Activated CD4-positive, alpha-beta T cell treated with anti-CD3 and anti-CD28 coated beads, Interleukin-2, Interleukin-4, amounts not matched to agents 100 ng/mL and 50 ng/mL, durations not matched to agents 16 hours and 8 hours (primary cell): ENCODE data around the gene NELL1.

Experiments
- DNase-seq: peaks from one replicate; pipeline ENCODE4 v3.0.0-alpha.2; 2020; ENCODE audit warnings: low spot score

Gene NELL1

DNA sequence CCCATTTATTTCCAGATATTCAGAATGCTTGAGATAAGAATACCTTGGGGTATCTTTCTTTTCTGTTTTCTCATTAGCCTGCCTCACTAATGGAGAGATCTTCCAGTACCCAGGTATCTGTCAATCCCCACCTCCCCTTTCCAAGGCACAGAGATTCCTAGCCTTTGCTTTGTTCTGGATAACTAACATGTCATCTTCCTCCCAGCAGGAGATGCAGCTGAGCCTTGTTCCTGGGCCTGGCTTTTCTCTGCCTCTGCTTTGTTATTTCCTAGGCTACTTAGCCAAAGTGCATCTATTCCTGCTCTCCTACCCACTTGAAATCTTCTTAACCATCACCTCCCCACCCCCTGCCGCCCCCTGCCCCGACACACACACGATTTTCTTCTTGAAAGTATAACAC lies 297.1 kb downstream of the NELL1 start:
- no peak for DNase-seq

DNA sequence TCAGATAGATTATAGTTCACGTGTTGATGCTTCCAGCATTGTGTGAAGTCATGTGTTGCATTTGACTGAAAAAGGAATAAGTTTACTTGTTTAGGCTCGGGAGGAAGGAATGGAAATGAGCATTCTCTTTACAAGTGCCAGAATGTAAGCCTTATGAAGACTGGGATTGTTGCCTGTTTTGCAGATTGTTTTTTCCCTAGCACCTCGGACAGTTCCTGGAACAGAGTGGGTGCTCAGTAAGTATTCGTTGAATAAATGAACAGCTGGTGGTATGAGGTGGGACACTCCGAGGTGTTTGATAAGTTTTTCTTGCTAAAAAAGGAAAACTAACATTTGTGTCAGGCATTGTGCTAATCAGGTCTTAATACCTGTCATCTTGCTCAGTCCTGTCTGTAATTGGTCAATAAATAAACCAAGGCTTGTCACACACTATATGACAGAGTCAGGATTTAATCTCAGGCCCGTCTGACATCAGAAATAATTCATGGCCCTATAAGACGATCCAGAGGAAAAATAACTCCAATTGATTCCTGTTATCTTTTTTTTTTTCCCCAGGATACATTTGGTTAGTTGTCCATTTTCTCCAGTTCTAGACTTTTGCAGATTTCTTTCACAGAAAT lies 304.7 kb downstream of the NELL1 start:
- no peak for DNase-seq

DNA sequence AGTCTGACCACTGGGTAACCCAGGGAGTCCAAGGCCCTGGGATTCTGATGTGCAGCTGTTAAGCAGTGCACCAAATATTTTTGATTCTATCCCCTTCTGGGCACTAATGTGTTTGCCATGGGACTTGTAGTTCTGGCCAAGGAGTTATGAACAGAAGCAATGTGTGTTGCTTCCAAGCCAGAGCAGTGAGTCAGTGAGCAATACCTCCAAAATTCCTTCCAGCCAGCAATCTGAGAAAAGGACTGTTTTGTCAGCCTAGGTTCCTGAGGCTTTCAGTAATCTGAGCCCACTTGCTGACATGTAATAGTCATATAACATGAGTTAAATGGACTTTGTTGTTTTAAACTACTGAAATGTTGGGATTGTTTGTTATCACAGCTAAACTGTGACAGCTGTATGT lies 311.4 kb downstream of the NELL1 start:
- no peak for DNase-seq

DNA sequence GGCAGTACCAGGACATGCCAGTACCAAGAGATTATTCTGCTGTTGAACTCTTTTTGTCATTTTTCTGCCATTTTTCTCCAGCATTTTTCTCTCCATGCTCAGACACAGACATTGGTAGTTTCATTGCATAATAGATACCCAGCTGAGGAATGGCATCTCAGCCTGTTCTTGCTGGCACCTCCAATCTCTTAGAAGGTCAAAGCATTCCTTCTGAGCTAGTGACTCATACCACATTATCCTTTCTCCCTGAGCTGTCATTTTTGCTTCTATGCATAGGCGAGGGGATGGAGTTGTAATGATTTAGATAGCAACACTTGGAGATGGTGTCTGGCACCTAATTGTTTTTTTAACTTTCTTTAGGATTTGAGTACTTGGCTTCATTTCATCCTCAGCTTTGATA lies 321.1 kb downstream of the NELL1 start:
- no peak for DNase-seq

DNA sequence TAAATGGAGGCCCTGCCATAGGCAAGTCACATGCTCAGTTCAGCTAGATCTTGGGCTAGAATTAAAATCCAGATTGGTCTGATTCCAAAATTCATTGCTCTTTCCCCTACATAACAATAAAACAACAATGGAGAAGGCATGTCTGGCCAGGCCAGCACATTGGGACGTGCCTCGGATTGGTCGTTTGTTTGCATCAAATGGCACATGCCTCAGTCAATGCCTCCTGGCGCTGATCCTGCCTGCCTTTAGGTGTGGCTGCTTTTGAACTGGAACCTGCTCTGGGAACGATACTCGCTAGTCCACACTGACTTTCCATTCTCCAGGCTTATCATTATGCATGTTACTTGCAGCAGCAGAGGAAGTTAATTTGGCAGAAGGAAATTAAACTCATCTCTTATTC lies 322.1 kb downstream of the NELL1 start:
- DNase-seq = no peak

DNA sequence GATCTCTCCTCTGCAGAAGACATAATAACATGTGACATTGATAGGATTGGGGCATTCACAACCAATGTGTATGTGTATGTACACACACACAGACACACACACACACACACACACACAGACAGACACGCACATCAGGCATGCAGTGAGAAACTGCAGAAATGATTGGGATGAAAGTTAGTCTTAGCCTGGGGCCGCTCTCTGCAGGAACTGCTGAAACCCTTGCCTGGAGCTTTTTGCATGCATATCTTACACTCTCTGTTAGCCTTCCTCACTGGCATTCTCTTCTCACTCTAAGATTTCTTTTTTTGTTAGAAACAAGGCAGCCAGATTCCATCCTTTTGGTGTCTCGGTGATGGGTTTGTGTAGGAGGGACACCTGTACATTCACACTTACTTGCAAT lies 337.9 kb downstream of the NELL1 start:
- no peak for DNase-seq

DNA sequence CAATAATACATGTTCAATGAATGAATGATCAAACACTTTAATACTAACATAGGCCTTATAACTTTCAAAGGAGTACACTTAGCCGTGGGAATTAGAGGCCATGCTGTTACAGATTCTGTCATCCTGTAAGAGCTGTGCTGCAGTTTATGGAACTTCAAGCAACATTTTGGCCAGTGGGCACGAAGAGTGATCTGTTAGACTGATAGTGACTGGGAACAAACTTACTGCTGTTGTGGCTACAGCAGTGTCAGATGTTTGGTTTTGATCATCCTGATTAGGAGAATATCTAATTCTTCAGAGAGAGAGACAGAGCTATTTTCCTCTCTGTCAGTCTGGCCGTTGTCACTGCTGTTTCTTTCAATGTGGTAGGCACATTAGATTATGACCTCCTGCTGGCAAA lies 348.9 kb downstream of the NELL1 start:
- no peak for DNase-seq

DNA sequence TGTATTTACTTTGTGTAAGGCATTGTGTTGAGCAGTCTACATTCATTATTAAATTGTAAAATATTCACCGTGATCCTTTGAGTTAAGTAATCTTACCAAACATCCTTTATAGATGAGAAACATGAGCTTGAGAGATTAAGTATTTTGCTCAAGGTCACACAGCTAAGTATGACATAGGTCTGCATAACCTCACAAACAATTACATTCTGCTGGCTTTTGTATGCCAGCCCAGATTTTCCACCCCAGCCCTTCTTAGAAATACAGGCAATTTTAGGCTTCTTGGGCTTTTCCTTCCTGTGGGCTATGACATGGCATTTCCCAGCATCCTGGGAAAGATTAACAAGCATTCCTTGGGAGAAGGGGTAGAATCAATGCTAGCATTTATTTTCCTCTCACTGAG lies 357.3 kb downstream of the NELL1 start:
- DNase-seq = no peak

DNA sequence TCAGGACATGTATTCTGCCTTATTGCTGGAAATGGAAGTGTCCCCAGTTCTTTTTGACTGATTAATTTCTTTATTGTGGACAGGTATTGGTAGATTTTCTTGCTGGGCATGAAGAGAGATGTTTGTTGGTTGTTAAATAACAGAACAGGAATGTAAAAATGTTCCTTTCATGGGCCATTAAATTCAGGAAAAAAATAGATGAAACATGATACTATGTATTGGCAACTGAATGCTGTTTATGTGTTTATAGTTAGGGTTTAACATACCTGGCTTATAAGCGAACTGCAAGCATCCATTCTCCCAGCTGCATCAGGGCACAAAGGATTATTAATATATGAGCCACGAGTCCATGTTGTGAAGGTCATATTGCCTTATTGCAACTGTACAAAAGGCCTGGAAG lies 368.5 kb downstream of the NELL1 start:
- no peak for DNase-seq

DNA sequence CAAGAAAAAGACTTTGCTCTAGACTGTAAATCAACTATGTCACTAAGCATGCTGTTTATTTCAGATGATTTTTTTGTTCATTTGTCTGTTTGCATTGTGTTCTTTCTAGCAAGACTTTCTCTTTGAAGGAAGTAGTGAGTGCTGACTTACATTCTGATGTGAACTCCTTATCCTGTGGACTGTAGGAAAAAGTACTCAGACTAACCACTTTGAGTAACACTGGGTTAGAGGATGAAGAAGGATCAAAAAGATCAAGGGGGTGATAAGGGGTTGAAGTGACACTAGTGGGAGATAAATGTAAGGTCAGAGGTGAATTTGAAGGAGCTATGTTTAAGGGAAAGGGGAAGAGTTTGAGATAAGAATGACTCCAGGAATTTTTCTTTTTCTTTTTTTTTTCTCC lies 369.4 kb downstream of the NELL1 start:
- no peak for DNase-seq

DNA sequence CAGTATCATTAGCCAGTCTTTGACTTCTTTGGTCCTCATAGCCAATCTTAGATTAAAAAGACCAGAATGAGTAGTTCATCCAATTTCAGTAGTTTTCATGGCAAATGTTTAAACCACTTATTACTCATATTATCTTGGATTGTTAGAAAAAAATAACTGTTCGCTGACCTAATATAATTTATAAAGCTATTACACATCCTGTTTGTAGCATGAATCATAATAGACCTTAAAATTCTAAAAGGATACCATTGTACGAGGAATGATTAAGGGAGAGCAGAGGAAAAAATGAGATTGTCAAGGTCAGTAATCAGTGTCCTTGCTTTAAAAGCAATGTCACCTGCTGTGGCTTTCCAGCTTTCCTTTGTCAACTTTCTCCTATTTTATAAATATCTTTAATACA lies 371.2 kb downstream of the NELL1 start:
- no peak for DNase-seq

DNA sequence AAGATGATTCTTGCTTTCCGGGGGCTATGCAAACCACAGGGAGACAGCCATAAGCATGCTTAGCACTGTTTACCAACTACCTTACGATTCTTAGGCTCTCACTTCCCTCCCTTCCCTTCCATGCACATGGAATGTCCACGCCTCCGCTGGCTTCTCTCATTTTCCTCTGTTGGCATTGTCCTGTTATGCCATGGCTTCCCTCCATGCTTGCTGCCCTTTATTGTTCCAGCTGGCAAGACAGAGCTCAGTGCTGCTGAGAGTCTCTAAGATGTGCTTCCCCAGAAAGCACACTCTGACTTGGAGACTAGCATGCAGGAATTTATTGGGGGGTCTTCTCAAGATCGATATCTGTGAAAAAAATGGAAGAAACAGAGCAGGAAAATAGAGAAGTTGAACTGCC lies 379.2 kb downstream of the NELL1 start:
- no peak for DNase-seq

DNA sequence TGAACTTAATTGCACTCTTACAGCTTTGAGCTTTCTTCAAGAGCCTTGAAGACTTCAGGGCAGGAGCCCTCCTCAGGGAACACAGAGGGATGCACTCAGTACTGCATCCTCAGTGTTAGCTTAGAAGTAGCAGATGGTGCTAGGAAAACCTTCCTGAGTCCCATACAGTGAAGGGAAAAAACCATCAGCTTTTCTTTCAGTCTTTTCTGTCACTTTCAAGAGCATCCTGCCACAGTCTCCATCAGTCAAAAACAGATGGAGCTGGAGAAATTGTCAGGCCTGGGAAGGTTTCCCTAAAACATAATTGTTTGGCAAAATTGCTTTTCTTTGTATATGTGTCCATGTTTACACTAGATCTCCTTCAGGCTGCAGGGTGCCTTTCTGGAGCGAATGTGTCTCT lies 384.1 kb downstream of the NELL1 start:
- no peak for DNase-seq

DNA sequence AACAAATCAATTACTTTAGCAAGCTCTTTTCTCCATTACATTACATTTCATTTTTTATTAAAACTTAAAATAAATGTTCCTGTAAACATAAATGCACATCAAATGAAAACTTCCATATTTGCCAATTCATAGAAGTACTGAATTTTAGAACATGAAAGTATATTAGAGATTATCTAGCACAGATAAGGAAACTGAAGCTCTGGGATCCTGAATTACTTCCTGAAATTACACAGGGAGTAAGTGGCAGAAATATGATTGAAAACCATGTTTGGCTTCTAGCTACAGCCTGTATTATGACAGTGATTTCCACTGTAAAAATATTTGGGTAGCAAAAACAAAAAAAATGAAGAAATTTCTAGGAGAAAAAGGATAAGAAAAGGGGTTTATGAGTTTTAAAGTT lies 387.3 kb downstream of the NELL1 start:
- no peak for DNase-seq

DNA sequence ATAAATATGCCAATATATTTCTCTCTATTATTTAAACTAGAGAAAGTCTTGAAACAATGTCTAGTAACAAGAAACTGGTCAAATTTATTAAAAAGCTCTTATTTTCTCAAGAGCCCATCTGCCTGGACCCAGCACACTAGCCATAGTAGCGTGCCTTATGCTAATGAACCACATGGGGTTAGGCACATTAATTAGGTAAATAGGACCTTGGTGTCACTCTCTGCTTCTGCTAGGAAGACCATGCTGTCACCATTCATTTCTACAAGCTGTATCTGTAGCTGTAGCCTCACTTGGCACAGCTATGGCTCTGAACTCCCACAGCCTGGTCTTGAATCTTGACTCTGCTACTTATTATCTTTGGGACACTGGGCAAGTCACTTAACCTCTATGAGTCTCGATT lies 390.5 kb downstream of the NELL1 start:
- no peak for DNase-seq

DNA sequence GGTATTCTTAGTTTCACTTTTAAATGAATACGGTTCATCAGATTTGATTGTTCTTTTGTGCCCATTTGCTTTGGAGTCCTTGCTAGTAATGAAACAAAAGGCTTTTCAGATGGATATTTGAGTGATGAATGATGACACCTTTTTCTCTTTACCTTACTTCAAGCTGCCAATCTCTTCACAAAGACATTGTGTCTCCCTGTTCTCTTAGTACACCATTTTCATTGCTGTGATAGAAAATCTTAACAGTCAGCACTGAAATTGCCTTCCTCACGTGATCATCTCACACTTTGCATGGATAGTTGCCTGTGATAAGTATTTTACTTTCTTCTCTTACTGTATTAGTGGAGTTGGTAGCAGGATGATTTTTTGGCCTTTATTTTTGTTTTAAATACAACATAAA lies 396.6 kb downstream of the NELL1 start:
- no peak for DNase-seq

DNA sequence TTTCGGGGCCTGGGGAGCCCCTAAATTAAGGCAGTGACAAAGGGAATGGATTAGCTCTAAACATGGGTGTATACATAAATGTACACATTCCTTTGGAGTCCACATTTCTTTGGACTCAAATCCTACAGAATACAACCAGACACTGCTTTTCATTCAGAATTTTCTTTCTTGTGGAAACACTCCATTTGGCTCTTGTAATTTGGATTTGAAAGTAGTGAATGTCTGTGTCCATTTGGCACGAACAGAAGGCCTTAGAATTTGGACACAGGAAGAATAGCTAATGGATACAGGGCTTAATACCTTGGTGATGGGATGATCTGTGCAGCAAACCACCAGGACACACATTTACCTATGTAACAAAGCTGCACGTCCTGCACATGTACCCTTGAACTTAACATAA lies 399.5 kb downstream of the NELL1 start:
- DNase-seq = no peak

DNA sequence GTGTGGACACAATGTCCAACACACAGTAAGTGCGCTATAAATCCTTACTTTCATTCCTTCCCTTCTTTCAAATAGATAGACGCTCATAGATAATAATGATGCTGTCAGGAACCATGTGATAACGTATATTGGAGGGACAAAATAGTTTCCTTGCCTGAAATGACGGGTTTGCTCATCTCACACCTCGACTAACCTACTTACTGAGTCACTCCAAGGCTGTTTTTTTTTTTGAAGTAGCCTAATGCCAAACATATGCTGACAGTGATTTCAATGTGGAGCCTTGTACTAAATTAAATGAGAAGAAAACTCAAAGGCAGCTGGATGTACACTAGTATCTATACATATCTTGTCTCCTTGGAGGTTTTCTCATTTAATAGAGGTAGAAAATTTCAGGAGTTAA lies 400.5 kb downstream of the NELL1 start:
- DNase-seq = no peak

DNA sequence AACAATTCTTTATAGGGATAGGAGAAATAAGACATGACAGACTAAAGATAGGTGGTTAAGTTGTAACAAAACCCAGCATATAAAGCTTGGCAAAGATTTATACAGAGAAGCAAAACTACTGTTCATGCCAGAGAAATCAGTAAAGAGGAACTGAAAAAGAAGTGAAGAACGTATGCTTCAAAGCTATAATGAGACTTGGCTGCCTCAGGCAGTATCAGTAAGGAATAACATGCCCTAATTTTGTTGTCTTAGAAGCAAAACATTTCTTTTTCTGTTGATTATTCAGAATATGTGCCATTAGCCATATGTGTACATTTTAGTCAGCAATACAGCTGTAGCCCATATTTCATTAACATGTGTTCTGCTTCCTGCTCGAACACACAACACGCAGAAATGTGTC lies 403.2 kb downstream of the NELL1 start:
- no peak for DNase-seq

DNA sequence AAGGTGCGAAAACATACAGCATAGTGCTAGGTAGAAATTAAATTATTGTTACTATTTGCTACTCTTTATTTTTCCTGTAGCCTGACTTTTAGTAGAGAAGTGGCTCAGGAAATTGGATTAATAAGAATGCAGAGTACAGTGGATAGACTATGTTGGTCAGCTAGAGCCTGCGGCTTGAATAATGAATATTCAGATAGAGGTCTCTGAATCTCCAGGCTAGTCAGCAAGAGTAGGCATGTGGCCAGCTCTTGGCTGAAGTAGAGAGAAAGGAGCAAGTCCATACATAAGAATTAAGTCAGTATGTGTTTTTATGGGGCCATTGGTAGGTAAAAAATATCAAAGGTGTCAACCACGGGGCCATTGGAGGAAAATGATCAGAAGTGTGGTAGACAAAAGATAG lies 413.5 kb downstream of the NELL1 start:
- DNase-seq = no peak

DNA sequence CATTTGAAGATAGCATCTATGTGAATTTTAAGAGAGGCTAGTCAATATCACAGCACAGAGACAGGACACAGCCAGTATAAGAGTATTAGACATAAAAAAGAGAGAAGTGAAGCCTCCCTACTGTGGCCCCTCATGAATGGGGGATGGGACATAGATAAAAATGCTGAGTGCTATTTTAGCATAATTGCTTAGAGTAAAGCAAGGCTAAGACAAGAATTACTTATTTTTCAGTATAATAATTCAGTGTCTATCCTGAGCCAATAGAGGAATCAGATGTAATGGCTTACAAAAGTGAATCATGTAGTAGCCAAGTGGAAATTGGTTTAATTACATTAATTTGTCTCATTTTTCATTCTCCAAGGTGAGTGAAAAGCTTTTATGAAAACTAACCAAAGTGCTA lies 419.5 kb downstream of the NELL1 start:
- no peak for DNase-seq

DNA sequence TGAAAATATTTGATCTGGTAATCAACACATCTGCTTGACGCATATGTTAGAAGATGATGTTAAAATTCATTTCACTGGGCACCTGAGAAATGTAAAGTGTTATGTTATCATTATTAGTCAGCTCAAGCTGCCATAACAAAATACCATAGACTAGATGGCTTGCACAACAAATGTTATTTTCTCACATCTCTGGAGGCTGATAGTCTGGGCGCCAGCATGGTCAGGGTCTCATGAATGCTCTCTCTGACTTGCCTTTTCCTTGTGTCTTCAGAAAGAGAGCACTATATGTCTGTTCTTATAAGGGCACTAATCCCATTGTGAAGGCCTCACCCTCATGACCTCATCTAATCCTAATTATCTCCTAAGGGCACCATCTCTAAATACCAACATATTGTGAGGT lies 435.3 kb downstream of the NELL1 start:
- DNase-seq = no peak

DNA sequence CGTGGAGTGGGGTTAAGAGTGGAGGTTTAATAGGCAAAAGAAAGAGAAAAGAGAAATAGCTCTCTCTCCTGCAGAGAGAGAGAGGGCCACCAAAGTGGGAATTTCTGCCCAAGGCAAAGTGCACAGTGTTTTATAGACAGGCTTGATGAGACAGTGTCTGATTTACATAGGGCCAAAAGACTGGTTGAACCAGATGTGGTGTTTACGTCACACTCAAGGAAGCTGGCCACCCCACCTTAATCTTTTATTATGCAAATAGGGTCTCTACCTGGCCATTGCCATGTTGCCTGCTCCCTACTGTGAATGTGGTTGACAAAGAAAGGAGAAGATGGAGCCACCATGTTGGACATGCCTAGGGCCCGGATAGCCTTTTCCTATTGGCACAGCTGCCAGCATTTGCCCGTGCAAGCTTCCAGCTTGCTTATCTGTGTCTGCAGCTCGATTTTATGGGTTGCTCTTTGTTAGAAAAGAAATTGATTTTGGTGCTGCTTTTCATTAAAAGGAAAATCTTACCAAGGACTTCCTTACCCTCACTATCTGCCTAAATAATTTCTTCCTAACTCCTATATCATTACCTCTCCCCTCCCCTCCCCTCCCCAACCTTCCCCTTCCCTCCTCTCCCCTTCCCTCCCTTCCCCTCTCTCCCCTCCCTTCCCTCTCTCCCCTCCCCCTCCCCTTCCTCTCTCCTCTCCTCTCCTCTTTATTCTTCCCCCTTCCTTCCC lies 436.0 kb downstream of the NELL1 start:
- DNase-seq = no peak

DNA sequence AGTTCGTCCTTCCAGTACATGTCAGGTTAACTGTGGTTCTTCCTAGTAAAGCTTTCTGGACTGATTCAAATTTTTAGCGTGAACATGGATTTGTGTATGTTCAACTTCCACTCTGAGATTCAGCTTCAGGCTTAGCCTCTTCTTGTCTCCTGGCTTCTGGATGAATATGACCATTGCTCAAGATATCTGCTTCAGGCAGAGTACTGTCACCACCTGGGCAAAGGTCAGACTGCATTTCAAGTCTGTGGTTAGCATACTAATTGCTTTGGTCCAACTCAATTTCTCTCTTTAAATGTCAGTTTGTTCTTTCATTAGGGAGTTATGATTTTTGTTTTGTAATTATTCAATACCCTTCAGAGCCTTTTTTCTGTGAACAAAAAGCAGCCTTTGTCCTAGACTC lies 440.0 kb downstream of the NELL1 start:
- no peak for DNase-seq
